Measurements from ENCODE around the gene PDE6H.

GRCh38 chr12:14993537-14994266, 20.9 kb downstream of the PDE6H start:
- TF ChIP-seq ZFP3 (CRISPR knock-in tag; IDR thresholded peaks at IDR 0.05) (no peak), ZFP30 (CRISPR knock-in tag; IDR thresholded peaks at IDR 0.05) (no peak), PPARA (CRISPR knock-in tag; IDR thresholded peaks at IDR 0.05; ENCODE audit: borderline replicate concordance) (no peak), ZNF8 (CRISPR knock-in tag; IDR thresholded peaks at IDR 0.05) (no peak), SNAI2 (CRISPR knock-in tag; IDR thresholded peaks at IDR 0.05) (no peak), ARNTL (CRISPR knock-in tag; IDR thresholded peaks at IDR 0.05; ENCODE audit: borderline replicate concordance, low read depth) (no peak), BACH2 (CRISPR knock-in tag; IDR thresholded peaks at IDR 0.05; ENCODE audit: borderline replicate concordance) (no peak), RARB (CRISPR knock-in tag; IDR thresholded peaks at IDR 0.05) (no peak), CSDC2 (CRISPR knock-in tag; IDR thresholded peaks at IDR 0.05) (no peak; the same call in 1 of the 2 replicates), ZC3H10 (CRISPR knock-in tag; IDR thresholded peaks at IDR 0.05) (no peak), GLIS3 (CRISPR knock-in tag; IDR thresholded peaks at IDR 0.05) (no peak), CSRNP3 (CRISPR knock-in tag; IDR thresholded peaks at IDR 0.05) (no peak)
- TF ChIP-seq, protein P1, sequence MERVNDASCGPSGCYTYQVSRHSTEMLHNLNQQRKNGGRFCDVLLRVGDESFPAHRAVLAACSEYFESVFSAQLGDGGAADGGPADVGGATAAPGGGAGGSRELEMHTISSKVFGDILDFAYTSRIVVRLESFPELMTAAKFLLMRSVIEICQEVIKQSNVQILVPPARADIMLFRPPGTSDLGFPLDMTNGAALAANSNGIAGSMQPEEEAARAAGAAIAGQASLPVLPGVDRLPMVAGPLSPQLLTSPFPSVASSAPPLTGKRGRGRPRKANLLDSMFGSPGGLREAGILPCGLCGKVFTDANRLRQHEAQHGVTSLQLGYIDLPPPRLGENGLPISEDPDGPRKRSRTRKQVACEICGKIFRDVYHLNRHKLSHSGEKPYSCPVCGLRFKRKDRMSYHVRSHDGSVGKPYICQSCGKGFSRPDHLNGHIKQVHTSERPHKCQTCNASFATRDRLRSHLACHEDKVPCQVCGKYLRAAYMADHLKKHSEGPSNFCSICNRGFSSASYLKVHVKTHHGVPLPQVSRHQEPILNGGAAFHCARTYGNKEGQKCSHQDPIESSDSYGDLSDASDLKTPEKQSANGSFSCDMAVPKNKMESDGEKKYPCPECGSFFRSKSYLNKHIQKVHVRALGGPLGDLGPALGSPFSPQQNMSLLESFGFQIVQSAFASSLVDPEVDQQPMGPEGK (CRISPR knock-in tag; IDR thresholded peaks at IDR 0.05; ENCODE audit: borderline replicate concordance) = no peak
- TF ChIP-seq, protein P2, sequence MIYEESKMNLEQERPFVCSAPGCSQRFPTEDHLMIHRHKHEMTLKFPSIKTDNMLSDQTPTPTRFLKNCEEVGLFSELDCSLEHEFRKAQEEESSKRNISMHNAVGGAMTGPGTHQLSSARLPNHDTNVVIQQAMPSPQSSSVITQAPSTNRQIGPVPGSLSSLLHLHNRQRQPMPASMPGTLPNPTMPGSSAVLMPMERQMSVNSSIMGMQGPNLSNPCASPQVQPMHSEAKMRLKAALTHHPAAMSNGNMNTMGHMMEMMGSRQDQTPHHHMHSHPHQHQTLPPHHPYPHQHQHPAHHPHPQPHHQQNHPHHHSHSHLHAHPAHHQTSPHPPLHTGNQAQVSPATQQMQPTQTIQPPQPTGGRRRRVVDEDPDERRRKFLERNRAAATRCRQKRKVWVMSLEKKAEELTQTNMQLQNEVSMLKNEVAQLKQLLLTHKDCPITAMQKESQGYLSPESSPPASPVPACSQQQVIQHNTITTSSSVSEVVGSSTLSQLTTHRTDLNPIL (CRISPR knock-in tag; IDR thresholded peaks at IDR 0.05; ENCODE audit: low read depth) = no peak
